Mesenchymal stem cell (in vitro differentiated cells and primary cell): Measurements from ENCODE around the gene C19orf25.

Experiments
- DNase-seq: peaks from one replicate; pipeline ENCODE4 v3.0.0-alpha.2; 2013
- H2AFZ ChIP-seq: one replicate; pipeline ENCODE4 v1.6.1; 2013; ENCODE audit warnings: low read depth, mild to moderate bottlenecking, control low read depth, inconsistent platforms, low read length, moderate library complexity
- H2AK5ac ChIP-seq: 2 replicates; pipeline ENCODE4 v1.6.1; 2013; ENCODE audit warnings: low read length, moderate library complexity, mild to moderate bottlenecking, inconsistent platforms; ENCODE audit not compliant: severe bottlenecking
- H2BK120ac ChIP-seq: one replicate; pipeline ENCODE4 v1.6.1; 2013; ENCODE audit warnings: low read depth, mild to moderate bottlenecking, inconsistent platforms, low read length, moderate library complexity
- H2BK12ac ChIP-seq, 2 experiments: one replicate each; pipeline ENCODE4 v1.6.1; 2013; ENCODE audit warnings: inconsistent platforms in 2 of 2, low read length in 2 of 2, mild to moderate bottlenecking in 2 of 2, moderate library complexity in 2 of 2, control low read depth in 1 of 2
- H2BK15ac ChIP-seq: one replicate; pipeline ENCODE4 v1.6.1; 2013; ENCODE audit warnings: mild to moderate bottlenecking, low read depth, inconsistent platforms; ENCODE audit not compliant: poor library complexity, severe bottlenecking
- H2BK5ac ChIP-seq: 2 replicates; pipeline ENCODE4 v1.6.1; 2013; ENCODE audit warnings: low read depth, mild to moderate bottlenecking, low read length, control low read depth, inconsistent platforms; ENCODE audit not compliant: poor library complexity, severe bottlenecking
- H3K14ac ChIP-seq, 2 experiments: one replicate each; pipeline ENCODE4 v1.6.1; 2013; ENCODE audit warnings: inconsistent platforms in 2 of 2, low read length in 2 of 2, control low read depth in 1 of 2, mild to moderate bottlenecking in 1 of 2, moderate library complexity in 1 of 2
- H3K18ac ChIP-seq, 2 experiments: one replicate each; pipeline ENCODE4 v1.6.1; 2013; ENCODE audit warnings: inconsistent platforms in 2 of 2, low read length in 2 of 2, control low read depth in 1 of 2, low read depth in 1 of 2, mild to moderate bottlenecking in 1 of 2
- H3K23ac ChIP-seq, 2 experiments: one replicate each; pipeline ENCODE4 v1.6.1; 2013; ENCODE audit warnings: inconsistent platforms in 2 of 2, low read length in 2 of 2, mild to moderate bottlenecking in 2 of 2, moderate library complexity in 2 of 2, control low read depth in 1 of 2
- H3K27ac ChIP-seq: 2 replicates; pipeline ENCODE4 v1.5.1; 2013; ENCODE audit warnings: mild to moderate bottlenecking, moderate library complexity, low read length, control low read depth, inconsistent platforms; ENCODE audit not compliant: poor library complexity, severe bottlenecking
- H3K27me3 ChIP-seq, 2 experiments: 2 replicates each; pipeline versions ENCODE4 v1.6.1 to v1.7.0; 2013; ENCODE audit warnings: low read length in 2 of 2, mild to moderate bottlenecking in 2 of 2, moderate library complexity in 2 of 2, control low read depth in 1 of 2, inconsistent platforms in 1 of 2; ENCODE audit not compliant: control insufficient read depth in 1 of 2, insufficient read depth in 1 of 2
- H3K36me3 ChIP-seq, 2 experiments: 2 replicates each; pipeline versions ENCODE4 v1.6.1 to v1.7.0; 2013; ENCODE audit warnings: low read length in 2 of 2, control low read depth in 1 of 2, inconsistent platforms in 1 of 2, low read depth in 1 of 2, mild to moderate bottlenecking in 1 of 2; ENCODE audit not compliant: insufficient read depth in 2 of 2, control insufficient read depth in 1 of 2
- H3K4ac ChIP-seq, 2 experiments: one replicate each; pipeline ENCODE4 v1.6.1; 2013; ENCODE audit warnings: inconsistent platforms in 2 of 2, low read length in 2 of 2, mild to moderate bottlenecking in 2 of 2, moderate library complexity in 2 of 2, control low read depth in 1 of 2, low read depth in 1 of 2
- H3K4me1 ChIP-seq: 2 replicates; pipeline ENCODE4 v1.6.1; 2013; ENCODE audit warnings: low read depth, low read length, control low read depth; ENCODE audit not compliant: control insufficient read depth, insufficient read depth
- H3K4me2 ChIP-seq: 2 replicates; pipeline ENCODE4 v1.6.1; 2013; ENCODE audit warnings: low read length, mild to moderate bottlenecking, inconsistent platforms; ENCODE audit not compliant: poor library complexity, severe bottlenecking
- H3K4me3 ChIP-seq, 2 experiments: 2 replicates each; pipeline versions ENCODE4 v1.5.1 to v1.7.0; 2013; ENCODE audit warnings: low read length in 2 of 2, mild to moderate bottlenecking in 2 of 2, control low read depth in 1 of 2, low read depth in 1 of 2; ENCODE audit not compliant: insufficient read depth in 1 of 2
- H3K79me1 ChIP-seq: replicated peaks from 2 replicates; pipeline ENCODE4 v1.6.1; 2013; ENCODE audit warnings: mild to moderate bottlenecking, control low read depth, low read length, inconsistent platforms; ENCODE audit not compliant: poor library complexity, severe bottlenecking
- H3K9ac ChIP-seq: 2 replicates; pipeline ENCODE4 v1.7.0; 2013; ENCODE audit warnings: mild to moderate bottlenecking, low read length, moderate library complexity
- H3K9me3 ChIP-seq: 2 replicates; pipeline ENCODE4 v1.7.0; 2013; ENCODE audit warnings: mild to moderate bottlenecking, low read length; ENCODE audit not compliant: control insufficient read depth
- H4K8ac ChIP-seq: one replicate; pipeline ENCODE4 v1.6.1; 2013; ENCODE audit warnings: inconsistent platforms, mild to moderate bottlenecking, low read length, moderate library complexity
- H4K91ac ChIP-seq: one replicate; pipeline ENCODE4 v1.6.1; 2013; ENCODE audit warnings: mild to moderate bottlenecking, low read length, inconsistent platforms
- WGBS: methylation state at CpG from one replicate; pipeline ENCODE4 v1.1.7; 2013; ENCODE audit warnings: mixed read lengths; 5-methylcytosine and 5-hydroxymethylcytosine counted together

C19orf25 gene

GRCh38 chr19:1468821-1469254, 10.2 kb downstream of the C19orf25 start:
- 7% methylated on average over 29 of the region's 47 CpGs for WGBS
- H4K91ac ChIP-seq, result no peak overlapping the region

GRCh38 chr19:1468274-1468820, 10.7 kb downstream of the C19orf25 start:
- Histone ChIP-seq H4K8ac (no peak overlapping the region), H3K36me3 (peaks cover 0 to 24% of the 10 kb centered on the region in 2 experiments), H3K27me3 (peaks cover 38 to 71% of the 10 kb centered on the region in 2 experiments), H3K79me1 (peaks cover 27% of the 10 kb centered on the region), H2BK5ac (no peak overlapping the region), H2AFZ (no peak overlapping the region), H3K27ac (no peak overlapping the region), H3K18ac (no peak overlapping the region), H2BK15ac (no peak overlapping the region), H3K9me3 (no peaks in the 10 kb centered on the region), H3K4ac (no peak overlapping the region), H2AK5ac (no peak overlapping the region), H3K4me3 (no peak overlapping the region), H3K4me1 (peaks cover 72% of the 10 kb centered on the region), H2BK120ac (no peak overlapping the region), H3K4me2 (no peak overlapping the region), H3K14ac (no peak overlapping the region), H2BK12ac (no peak overlapping the region), H3K9ac (no peak overlapping the region), H4K91ac (no peak overlapping the region), H3K23ac (no peak overlapping the region)
- DNase-seq, result no peak
- 37% methylated on average over 38 of the region's 49 CpGs for WGBS

More at GRCh38 chr19:1468821-1469254, 10.2 kb downstream of the C19orf25 start:
- no peak overlapping the region for H3K4me3 ChIP-seq
- DNase-seq, result no peak
- H3K36me3 ChIP-seq, result peaks cover 0 to 29% of the 10 kb centered on the region in 2 experiments
- H3K9me3 ChIP-seq, result no peaks in the 10 kb centered on the region
- H3K27me3 ChIP-seq, result peaks cover 38 to 73% of the 10 kb centered on the region in 2 experiments
- no peak overlapping the region for H2BK5ac ChIP-seq
- peaks cover 72% of the 10 kb centered on the region for H3K4me1 ChIP-seq
- no peak overlapping the region for H2BK15ac ChIP-seq
- H2AK5ac ChIP-seq, result no peak overlapping the region
- H2AFZ ChIP-seq, result no peak overlapping the region
- peak overlapping the region; percentile 56 for H3K4me2 ChIP-seq
- no peak overlapping the region for H2BK120ac ChIP-seq
- no peak overlapping the region for H3K23ac ChIP-seq
- no peak overlapping the region for H3K18ac ChIP-seq
- H3K4ac ChIP-seq, result no peak overlapping the region
- H3K9ac ChIP-seq, result no peak overlapping the region
- H3K79me1 ChIP-seq, result peaks cover 28% of the 10 kb centered on the region
- no peak overlapping the region for H3K14ac ChIP-seq
- no peak overlapping the region for H4K8ac ChIP-seq
- H3K27ac ChIP-seq, result no peak overlapping the region
- H2BK12ac ChIP-seq, result no peak overlapping the region

GRCh38 chr19:1467490-1468273, 11.3 kb downstream of the C19orf25 start:
- no peak overlapping the region for H3K4ac ChIP-seq
- H4K8ac ChIP-seq, result no peak overlapping the region
- peaks cover 21% of the 10 kb centered on the region for H3K79me1 ChIP-seq
- H2BK120ac ChIP-seq, result no peak overlapping the region
- H3K9me3 ChIP-seq, result no peaks in the 10 kb centered on the region
- H2BK12ac ChIP-seq, result no peak overlapping the region
- no peak overlapping the region for H2AFZ ChIP-seq
- H3K9ac ChIP-seq, result no peak overlapping the region
- peaks cover 70% of the 10 kb centered on the region for H3K4me1 ChIP-seq
- no peak overlapping the region for H3K4me3 ChIP-seq
- no peak overlapping the region for H3K14ac ChIP-seq
- H3K18ac ChIP-seq, result no peak overlapping the region
- H3K4me2 ChIP-seq, result peak overlapping the region; percentile 26
- H2BK15ac ChIP-seq, result no peak overlapping the region
- H3K36me3 ChIP-seq, result peaks cover 0 to 20% of the 10 kb centered on the region in 2 experiments
- no peak overlapping the region for H3K23ac ChIP-seq
- no peak overlapping the region for H2AK5ac ChIP-seq
- no peak overlapping the region for H4K91ac ChIP-seq
- H3K27me3 ChIP-seq, result peaks cover 36 to 64% of the 10 kb centered on the region in 2 experiments
- no peak overlapping the region for H3K27ac ChIP-seq
- WGBS, result 13% methylated on average over 73 of the region's 92 CpGs
- no peak overlapping the region for H2BK5ac ChIP-seq
- no peak for DNase-seq

GRCh38 chr19:1467215-1467489, 11.9 kb downstream of the C19orf25 start:
- Histone ChIP-seq H3K18ac (no peak overlapping the region), H2BK15ac (no peak overlapping the region), H3K4me2 (peak overlapping the region; percentile 1), H3K4me3 (no peak overlapping the region), H3K9me3 (no peaks in the 10 kb centered on the region), H3K9ac (no peak overlapping the region), H3K14ac (no peak overlapping the region), H3K79me1 (peaks cover 18% of the 10 kb centered on the region), H2AFZ (no peak overlapping the region), H2BK120ac (no peak overlapping the region), H3K27me3 (peaks cover 31 to 59% of the 10 kb centered on the region in 2 experiments), H4K8ac (no peak overlapping the region), H3K4me1 (peaks cover 65% of the 10 kb centered on the region), H3K23ac (no peak overlapping the region), H3K4ac (no peak overlapping the region), H2BK12ac (no peak overlapping the region), H3K36me3 (peaks cover 0 to 17% of the 10 kb centered on the region in 2 experiments), H3K27ac (no peak overlapping the region), H4K91ac (no peak overlapping the region), H2BK5ac (no peak overlapping the region), H2AK5ac (no peak overlapping the region)
- DNase-seq, result no peak
- 5% methylated on average over 28 of the region's 36 CpGs for WGBS
